Activated naive CD8-positive, alpha-beta T cell treated with anti-CD3 and anti-CD28 coated beads, Interleukin-2, amount 50 U/mL, for 24 hours (primary cell): ENCODE data around the gene UTS2R.

ENCODE experiments used
- ATAC-seq: fragments of 150-1000 bp; cut with Tn5 transposase; one replicate; pipeline ENCODE4 v1.10.0; 2021
- DNase-seq: peaks from one replicate; pipeline ENCODE4 v3.0.0; 2021
- H3K27ac Mint-ChIP-seq: one replicate; pipeline ENCODE4 v1.8.0; 2021; ENCODE audit warnings: mild to moderate bottlenecking, mixed read lengths
- H3K27me3 Mint-ChIP-seq: one replicate; pipeline ENCODE4 v1.8.0; 2021; ENCODE audit warnings: mixed read lengths
- H3K36me3 Mint-ChIP-seq: one replicate; pipeline ENCODE4 v1.8.0; 2021; ENCODE audit warnings: low read depth, mixed read lengths
- H3K4me1 Mint-ChIP-seq: one replicate; pipeline ENCODE4 v1.8.0; 2021; ENCODE audit warnings: mixed read lengths
- H3K4me3 Mint-ChIP-seq: one replicate; pipeline ENCODE4 v1.8.0; 2021; ENCODE audit warnings: mild to moderate bottlenecking, moderate library complexity, mixed read lengths
- H3K9me3 Mint-ChIP-seq: one replicate; pipeline ENCODE4 v1.8.0; 2021; ENCODE audit warnings: mixed read lengths

UTS2R gene

GRCh38 chr17:82424863-82425159 is 53.2 kb downstream of the UTS2R start:
- no peaks in the 10 kb centered on the region for H3K9me3 Mint-ChIP-seq

More at GRCh38 chr17:82424863-82425159, 53.2 kb downstream of the UTS2R start:
- DNase-seq (no peak), ATAC-seq (no peak)
- Mint-ChIP-seq H3K4me3 (no peak overlapping the region), H3K36me3 (peaks cover 12% of the 10 kb centered on the region), H3K27ac (peak overlapping the region; percentile 4), H3K4me1 (peaks cover 9% of the 10 kb centered on the region), H3K27me3 (no peaks in the 10 kb centered on the region)
